WERI-Rb-1 (cell line): ENCODE results near the gene SERBP1.
"Not testable (repeated sequence)": the region's sequence is repeated elsewhere in the genome, so short reads cannot be mapped to it uniquely, and the experiment has no call there.

ENCODE experiments used
- DNase-seq: peaks from one replicate; pipeline ENCODE4 v3.0.0-alpha.2; 2020
- H3K27ac ChIP-seq: fragments of 250-450 bp; sonication (Bioruptor Pico); 2 replicates; pipeline ENCODE4 v1.5.1; 2020; ENCODE audit warnings: mild to moderate bottlenecking, moderate library complexity
- H3K27me3 ChIP-seq: fragments of 250-450 bp; sonication (Bioruptor Pico); 2 replicates; pipeline ENCODE4 v1.5.1; 2021; ENCODE audit warnings: mild to moderate bottlenecking, low read depth, moderate library complexity; ENCODE audit not compliant: insufficient read depth, severe bottlenecking
- H3K36me3 ChIP-seq: fragments of 250-450 bp; sonication (Bioruptor Pico); 2 replicates; pipeline ENCODE4 v1.5.1; 2020; ENCODE audit warnings: mild to moderate bottlenecking, moderate library complexity
- H3K4me3 ChIP-seq: 2 replicates; pipeline ENCODE4 v1.5.1; 2011; ENCODE audit warnings: low read depth, mild to moderate bottlenecking, control low read depth, low read length
- H3K9me3 ChIP-seq: fragments of 250-450 bp; sonication (Bioruptor Pico); 2 replicates; pipeline ENCODE4 v1.5.1; 2021; ENCODE audit warnings: mild to moderate bottlenecking, moderate library complexity; ENCODE audit not compliant: severe bottlenecking
- TF ChIP-seq, protein P1 (sequence below): IDR thresholded peaks from 2 replicates; pipeline ENCODE4 v1.5.1; 2011; ENCODE audit warnings: low read depth, mild to moderate bottlenecking, control low read depth, inconsistent platforms, low read length

SERBP1 gene

DNA sequence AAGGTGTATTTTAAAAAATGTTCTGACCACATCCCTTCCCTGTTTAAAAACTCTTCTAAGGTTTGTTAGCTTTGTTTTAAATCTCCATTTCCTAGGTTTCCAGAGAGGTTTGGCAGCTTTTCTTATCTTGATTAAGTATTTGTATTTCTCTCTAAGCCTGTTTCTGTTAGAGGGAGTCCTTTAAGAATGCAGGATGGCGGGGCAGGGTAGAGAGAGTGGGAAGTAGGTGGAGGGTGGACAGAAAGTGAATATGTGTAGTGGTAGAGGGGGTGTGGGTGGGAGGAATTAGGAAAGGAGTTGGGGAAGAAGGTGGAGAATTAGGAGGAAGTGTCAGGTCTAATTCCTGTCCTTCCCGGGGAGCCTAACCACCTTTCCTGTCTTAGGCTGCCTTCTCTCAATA is 21.2 kb upstream of the SERBP1 start:
- no peak for DNase-seq

GRCh38 chr1:67446893-67447292 is 16.7 kb upstream of the SERBP1 start:
- TF ChIP-seq, protein P1, sequence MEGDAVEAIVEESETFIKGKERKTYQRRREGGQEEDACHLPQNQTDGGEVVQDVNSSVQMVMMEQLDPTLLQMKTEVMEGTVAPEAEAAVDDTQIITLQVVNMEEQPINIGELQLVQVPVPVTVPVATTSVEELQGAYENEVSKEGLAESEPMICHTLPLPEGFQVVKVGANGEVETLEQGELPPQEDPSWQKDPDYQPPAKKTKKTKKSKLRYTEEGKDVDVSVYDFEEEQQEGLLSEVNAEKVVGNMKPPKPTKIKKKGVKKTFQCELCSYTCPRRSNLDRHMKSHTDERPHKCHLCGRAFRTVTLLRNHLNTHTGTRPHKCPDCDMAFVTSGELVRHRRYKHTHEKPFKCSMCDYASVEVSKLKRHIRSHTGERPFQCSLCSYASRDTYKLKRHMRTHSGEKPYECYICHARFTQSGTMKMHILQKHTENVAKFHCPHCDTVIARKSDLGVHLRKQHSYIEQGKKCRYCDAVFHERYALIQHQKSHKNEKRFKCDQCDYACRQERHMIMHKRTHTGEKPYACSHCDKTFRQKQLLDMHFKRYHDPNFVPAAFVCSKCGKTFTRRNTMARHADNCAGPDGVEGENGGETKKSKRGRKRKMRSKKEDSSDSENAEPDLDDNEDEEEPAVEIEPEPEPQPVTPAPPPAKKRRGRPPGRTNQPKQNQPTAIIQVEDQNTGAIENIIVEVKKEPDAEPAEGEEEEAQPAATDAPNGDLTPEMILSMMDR, result no peak
- no peaks in the 10 kb centered on the region for H3K27me3 ChIP-seq
- H3K36me3 ChIP-seq, result no peaks in the 10 kb centered on the region
- H3K27ac ChIP-seq, result no peak overlapping the region
- H3K9me3 ChIP-seq, result no peaks in the 10 kb centered on the region
- no peak for DNase-seq
- H3K4me3 ChIP-seq, result no peak overlapping the region

More for the DNA sequence above, 21.2 kb upstream of the SERBP1 start:
- H3K9me3 ChIP-seq, result no peaks in the 10 kb centered on the region
- H3K27ac ChIP-seq, result no peak overlapping the region
- H3K4me3 ChIP-seq, result no peak overlapping the region
- H3K36me3 ChIP-seq, result no peaks in the 10 kb centered on the region
- H3K27me3 ChIP-seq, result no peaks in the 10 kb centered on the region
- TF ChIP-seq, protein P1, result no peak

GRCh38 chr1:67446014-67446413 is 15.8 kb upstream of the SERBP1 start:
- not testable (repeated sequence) for H3K4me3 ChIP-seq, H3K27ac ChIP-seq, H3K27me3 ChIP-seq, H3K36me3 ChIP-seq, H3K9me3 ChIP-seq, DNase-seq

GRCh38 chr1:67441739-67442281 is 11.6 kb upstream of the SERBP1 start:
- Histone ChIP-seq H3K27me3 (no peaks in the 10 kb centered on the region), H3K9me3 (no peaks in the 10 kb centered on the region), H3K27ac (peak overlapping the region; percentile 11), H3K4me3 (no peak overlapping the region), H3K36me3 (no peaks in the 10 kb centered on the region)
- TF ChIP-seq, protein P1, result no peak
- DNase-seq, result no peak

DNA sequence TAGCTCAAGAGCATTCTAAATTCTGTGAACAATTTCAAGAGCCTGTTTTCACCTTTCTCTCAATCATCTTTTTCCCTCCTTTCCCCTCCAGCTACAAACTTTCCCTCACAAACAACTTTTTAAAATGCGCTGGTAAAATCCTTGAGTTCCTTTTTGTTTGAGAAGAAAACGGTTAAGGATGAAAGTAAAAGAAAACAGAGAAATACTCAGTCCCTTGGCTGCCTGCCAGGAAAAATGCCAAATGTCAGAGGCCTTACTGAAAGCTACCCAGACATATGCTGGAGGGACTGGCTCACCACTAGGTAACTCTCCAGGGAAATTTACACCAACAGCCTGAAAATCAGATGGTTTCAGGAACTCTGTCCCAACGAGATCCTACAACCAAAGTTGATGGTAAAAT is 11.0 kb upstream of the SERBP1 start:
- no peaks in the 10 kb centered on the region for H3K9me3 ChIP-seq
- DNase-seq, result no peak
- no peaks in the 10 kb centered on the region for H3K27me3 ChIP-seq
- no peaks in the 10 kb centered on the region for H3K36me3 ChIP-seq
- H3K4me3 ChIP-seq, result no peak overlapping the region
- peak overlapping the region; percentile 3 for H3K27ac ChIP-seq
- TF ChIP-seq, protein P1, result no peak

DNA sequence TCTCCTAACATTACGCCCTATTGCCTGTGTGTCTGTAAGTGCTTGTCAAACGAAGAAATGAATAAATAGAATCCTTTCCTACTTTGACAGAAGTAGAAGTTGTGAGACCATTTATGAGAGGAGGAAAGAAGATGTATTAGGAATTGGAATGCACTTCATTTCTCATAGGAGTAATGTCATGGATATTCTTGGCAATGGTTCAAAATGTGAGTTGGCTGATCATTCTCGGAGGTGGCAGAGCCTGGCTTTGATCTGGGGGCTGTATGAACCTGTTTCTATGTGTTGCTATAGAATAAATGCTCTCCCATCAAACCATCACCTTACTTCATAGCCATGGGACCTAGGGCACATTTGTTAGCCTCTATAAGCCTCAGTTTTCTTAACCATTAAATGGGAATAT is 10.1 kb upstream of the SERBP1 start:
- Histone ChIP-seq H3K27ac (no peak overlapping the region), H3K4me3 (no peak overlapping the region), H3K9me3 (no peaks in the 10 kb centered on the region), H3K36me3 (no peaks in the 10 kb centered on the region), H3K27me3 (no peaks in the 10 kb centered on the region)
- TF ChIP-seq, protein P1, result no peak
- DNase-seq, result no peak
